ENCODE measurements around the gene LY6G6F.

The LY6G6F gene

DNA sequence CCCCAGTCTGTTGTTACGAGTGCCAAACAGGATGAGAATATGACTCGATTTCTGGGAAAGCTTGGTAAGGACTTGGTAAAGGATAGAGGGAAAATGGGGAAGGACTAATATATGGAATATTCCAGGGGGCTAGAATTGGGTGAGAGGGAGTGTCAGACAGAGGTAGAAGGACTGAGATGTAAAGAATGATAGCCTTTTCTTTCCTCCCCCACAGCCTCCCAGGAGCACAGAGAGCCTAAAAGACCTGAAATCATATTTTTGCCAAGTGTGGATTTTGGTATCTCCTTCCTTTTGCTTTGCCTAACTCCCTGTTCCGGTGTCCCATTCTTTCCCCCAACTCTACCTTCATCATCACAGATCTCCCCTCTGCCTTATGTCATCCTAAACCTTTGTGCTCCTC lies 36.2 kb downstream of the LY6G6F start:
- DNase-seq = no peak

DNA sequence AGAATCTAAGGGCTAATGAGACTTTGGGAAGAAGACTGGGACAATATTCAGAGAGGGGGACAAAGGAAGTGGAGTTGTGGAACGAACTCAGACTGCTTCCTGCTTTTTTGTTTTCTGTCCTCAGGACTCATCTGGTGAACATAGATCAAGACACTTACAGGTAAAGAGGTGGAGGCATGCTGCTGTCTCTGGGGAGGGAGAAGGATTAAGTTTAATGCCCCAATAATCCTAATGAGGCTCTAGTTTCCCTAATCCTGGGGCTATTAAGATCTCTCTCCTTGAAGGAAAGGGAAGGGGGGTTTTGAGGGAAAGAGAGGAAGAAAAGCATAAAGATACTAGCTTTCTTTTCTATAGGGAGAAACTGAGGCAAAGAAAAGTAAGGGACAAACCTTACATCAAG lies 37.8 kb downstream of the LY6G6F start:
- no peak for DNase-seq

DNA sequence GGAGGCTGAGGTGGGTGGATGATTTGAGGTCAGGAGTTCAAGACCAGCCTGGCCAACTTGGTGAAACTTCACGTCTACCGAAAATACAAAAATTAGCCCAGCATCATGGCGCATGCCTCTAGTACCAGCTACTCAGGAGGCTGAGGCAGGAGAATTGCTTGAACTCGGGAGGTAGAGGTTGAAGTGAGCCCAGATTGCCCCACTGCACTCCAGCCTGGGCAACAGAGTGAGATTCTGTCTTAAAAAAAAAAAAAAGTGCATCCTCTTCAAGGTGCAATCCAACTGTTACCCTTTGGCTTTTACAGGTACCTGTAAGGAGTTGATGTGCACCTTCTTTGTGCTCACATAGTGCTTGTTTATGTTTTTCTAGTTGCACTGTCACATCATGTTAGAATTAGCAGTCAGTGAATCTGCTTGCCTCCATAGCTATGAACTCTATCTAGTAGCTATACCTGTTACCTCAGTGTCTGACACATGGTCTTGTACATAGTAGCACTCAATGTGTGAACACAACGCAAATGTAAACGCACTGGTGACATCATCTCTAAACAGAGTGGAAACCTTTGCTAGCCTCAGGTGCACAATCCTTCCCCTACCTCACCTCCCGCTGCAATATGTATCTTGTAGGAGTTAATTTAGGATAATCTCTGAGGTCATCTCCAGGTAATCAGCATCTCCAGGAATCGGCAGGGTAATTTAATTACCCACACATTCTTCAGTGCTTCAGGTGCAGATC lies 42.8 kb downstream of the LY6G6F start:
- DNase-seq = no peak

DNA sequence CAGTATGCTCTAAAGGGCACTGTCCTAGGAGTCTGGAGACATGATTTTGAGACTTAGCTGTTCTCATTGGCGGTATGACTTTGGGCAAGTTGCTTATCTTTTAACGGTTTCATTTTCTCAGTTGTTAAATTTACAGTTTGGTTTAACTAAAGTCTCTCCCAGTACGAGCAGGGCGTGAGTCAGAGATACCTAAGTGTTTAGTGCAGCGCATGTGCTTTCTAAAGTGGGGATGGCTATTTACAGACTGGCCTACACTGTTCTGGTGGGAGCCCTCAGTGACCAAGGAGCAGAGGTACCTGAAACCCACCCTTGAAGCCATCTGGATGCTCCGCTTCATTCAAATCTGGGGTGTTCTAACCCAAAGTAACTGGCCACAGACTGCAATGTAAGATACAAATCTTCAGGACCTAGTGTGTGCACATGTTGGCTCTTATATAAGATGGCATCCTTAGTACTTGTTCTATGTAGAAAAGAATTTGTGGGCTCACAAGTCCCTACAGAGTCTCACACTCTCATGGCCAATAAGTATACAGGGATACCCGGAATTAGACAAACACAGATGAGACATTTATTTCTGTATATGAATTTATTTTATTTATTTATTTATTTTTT lies 43.9 kb downstream of the LY6G6F start:
- no peak for DNase-seq

DNA sequence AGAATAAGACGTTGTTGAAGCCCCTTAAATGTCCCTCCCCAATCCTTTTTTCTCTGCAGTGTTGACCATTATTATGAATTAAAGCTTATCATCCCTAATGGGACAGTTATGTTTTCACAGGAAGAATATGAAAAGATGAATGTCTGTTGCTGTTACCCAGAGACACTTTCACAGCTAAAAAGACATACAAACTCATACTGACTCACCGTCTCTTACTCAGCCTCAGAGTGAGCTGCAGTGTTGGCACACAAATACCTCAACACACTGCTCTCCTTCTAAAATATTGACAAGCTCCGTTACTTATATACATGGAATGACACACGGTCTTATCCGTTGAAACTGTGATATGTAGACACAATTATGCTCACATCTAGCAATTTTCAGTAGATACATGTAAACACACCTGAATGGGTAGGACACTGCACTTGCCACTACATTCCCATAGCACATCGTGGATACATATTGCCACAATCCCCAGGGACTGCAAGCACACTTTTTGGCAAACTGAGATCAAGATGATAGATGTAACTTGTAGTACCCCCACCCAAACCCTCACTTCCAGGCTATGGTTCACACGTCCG lies 46.2 kb downstream of the LY6G6F start:
- DNase-seq = no peak

DNA sequence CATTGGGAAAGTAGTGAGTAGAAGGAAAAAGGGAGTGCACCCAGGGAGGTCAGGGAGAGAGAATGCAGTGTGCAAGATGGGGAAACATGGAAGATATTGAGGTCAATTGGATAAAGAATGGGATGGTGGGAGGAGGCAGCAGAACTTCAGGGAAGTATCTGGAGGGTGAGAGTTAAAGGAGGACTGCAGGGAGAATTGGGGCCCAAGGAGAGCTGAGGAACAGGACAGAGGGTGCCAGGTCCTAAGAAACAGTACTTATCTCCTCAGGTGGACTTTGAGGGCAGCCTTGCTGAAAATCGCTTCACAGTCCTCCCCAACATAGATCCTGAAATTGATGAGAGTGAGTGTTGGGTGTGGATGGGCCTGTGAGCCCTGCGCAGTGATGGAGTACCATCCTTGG lies 51.6 kb downstream of the LY6G6F start:
- no peak for DNase-seq
